ENCODE measurements around the gene HDAC6.

GRCh38 chrX:48806081-48806480 is 4.2 kb downstream of the HDAC6 start:
- TF ChIP-seq CTCF (IDR thresholded peaks at IDR 0.05 in 8 of 11, conservative IDR thresholded peaks at IDR 0.05 in 3 of 11) (no peak), POLR2A (IDR thresholded peaks at IDR 0.05) (no peak)

All from spleen (tissue), 7 donors.